ENCODE data around the gene KRT86. TPM values are rescaled to one million over a fixed set of nuclear protein-coding genes. Genes with fewer than 3 reads are reported as not detected.

The KRT86 gene
- total and polyA plus RNA-seq, 2 of the 13 experiments (the other 11 are each of a cell fraction or from before 2014, with no cell fraction given), result not detected

DNA sequence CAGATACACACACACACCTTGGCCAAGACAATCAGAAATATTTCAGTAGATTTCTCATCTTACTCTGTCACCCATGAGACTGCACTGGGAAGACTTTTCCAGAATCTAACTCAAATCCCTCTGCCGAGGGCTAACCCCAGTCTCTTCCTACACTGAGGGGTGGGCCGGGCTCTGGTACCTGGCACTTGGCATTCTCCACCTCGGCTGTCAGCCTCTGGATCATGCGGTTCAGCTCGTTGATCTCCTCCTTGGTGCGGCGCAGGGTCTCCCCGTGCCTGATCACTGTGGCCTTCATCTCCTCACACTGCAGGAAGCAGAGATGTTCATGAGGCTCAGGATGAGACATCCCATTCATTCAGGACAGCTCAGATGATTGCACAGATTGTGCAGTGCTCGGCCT, 41.8 kb downstream of the KRT86 start (continued):
- TF ChIP-seq, protein P1, sequence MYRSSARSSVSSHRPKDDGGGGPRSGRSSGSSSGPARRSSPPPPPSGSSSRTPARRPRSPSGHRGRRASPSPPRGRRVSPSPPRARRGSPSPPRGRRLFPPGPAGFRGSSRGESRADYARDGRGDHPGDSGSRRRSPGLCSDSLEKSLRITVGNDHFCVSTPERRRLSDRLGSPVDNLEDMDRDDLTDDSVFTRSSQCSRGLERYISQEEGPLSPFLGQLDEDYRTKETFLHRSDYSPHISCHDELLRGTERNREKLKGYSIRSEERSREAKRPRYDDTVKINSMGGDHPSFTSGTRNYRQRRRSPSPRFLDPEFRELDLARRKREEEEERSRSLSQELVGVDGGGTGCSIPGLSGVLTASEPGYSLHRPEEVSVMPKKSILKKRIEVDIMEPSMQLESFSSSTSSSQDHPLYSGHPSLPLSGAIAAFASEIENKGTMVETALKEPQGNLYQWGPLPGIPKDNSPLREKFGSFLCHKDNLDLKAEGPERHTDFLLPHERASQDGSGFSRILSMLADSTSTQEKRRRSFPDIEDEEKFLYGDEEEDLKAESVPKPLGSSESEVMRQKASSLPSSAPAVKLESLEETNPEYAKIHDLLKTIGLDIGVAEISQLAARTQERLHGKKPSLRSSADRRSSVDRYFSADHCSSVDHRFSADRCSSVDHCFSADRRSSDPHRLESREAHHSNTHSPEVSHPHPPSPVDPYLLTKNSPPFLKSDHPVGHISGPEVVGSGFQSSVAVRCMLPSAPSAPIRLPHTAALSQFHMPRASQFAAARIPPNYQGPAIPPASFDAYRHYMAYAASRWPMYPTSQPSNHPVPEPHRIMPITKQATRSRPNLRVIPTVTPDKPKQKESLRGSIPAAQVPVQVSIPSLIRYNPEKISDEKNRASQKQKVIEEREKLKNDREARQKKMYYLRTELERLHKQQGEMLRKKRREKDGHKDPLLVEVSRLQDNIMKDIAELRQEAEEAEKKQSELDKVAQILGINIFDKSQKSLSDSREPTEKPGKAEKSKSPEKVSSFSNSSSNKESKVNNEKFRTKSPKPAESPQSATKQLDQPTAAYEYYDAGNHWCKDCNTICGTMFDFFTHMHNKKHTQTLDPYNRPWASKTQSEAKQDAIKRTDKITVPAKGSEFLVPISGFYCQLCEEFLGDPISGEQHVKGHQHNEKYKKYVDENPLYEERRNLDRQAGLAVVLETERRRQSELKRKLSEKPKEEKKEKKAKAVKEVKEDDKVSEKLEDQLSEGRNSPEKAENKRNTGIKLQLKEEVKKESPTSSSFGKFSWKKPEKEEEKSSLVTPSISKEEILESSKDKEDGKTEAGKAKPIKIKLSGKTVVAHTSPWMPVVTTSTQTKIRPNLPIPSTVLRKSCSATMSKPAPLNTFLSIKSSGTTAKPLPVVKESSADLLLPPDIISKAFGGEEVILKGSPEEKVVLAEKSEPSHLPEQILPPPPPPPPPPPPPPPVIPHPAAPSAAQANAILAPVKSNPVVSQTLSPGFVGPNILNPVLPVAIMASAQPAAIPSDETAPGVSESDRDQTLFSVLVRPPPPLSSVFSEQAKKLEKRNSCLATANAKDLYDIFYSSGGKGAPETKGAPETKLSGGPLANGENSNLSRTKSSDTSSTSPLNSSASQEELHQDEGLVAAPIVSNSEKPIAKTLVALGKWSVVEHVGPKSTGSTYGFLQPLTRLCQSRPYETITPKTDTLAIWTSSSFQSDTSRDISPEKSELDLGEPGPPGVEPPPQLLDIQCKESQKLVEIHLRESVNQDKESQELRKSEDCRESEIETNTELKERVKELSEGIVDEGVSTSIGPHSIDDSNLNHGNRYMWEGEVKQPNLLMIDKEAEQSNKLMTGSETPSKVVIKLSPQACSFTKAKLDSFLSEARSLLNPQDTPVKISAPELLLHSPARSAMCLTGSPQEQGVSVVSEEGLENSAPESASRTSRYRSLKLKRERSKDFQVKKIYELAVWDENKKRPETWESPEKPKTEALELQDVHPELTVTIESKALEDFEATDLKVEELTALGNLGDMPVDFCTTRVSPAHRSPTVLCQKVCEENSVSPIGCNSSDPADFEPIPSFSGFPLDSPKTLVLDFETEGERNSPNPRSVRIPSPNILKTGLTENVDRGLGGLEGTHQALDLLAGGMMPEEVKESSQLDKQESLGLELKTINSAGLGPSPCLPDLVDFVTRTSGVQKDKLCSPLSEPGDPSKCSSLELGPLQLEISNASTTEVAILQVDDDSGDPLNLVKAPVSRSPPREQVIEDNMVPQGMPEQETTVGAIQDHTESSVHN (CRISPR knock-in tag; IDR thresholded peaks at IDR 0.05), result no peak
- TF ChIP-seq, protein P2, sequence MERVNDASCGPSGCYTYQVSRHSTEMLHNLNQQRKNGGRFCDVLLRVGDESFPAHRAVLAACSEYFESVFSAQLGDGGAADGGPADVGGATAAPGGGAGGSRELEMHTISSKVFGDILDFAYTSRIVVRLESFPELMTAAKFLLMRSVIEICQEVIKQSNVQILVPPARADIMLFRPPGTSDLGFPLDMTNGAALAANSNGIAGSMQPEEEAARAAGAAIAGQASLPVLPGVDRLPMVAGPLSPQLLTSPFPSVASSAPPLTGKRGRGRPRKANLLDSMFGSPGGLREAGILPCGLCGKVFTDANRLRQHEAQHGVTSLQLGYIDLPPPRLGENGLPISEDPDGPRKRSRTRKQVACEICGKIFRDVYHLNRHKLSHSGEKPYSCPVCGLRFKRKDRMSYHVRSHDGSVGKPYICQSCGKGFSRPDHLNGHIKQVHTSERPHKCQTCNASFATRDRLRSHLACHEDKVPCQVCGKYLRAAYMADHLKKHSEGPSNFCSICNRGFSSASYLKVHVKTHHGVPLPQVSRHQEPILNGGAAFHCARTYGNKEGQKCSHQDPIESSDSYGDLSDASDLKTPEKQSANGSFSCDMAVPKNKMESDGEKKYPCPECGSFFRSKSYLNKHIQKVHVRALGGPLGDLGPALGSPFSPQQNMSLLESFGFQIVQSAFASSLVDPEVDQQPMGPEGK (CRISPR knock-in tag; IDR thresholded peaks at IDR 0.05), result no peak
- no peak for TF ChIP-seq ZNF550 (CRISPR knock-in tag; IDR thresholded peaks at IDR 0.05; ENCODE audit: borderline replicate concordance)
- no peak for TF ChIP-seq NFKB2 (CRISPR knock-in tag; IDR thresholded peaks at IDR 0.05; ENCODE audit: borderline replicate concordance)
- TF ChIP-seq, protein P3, sequence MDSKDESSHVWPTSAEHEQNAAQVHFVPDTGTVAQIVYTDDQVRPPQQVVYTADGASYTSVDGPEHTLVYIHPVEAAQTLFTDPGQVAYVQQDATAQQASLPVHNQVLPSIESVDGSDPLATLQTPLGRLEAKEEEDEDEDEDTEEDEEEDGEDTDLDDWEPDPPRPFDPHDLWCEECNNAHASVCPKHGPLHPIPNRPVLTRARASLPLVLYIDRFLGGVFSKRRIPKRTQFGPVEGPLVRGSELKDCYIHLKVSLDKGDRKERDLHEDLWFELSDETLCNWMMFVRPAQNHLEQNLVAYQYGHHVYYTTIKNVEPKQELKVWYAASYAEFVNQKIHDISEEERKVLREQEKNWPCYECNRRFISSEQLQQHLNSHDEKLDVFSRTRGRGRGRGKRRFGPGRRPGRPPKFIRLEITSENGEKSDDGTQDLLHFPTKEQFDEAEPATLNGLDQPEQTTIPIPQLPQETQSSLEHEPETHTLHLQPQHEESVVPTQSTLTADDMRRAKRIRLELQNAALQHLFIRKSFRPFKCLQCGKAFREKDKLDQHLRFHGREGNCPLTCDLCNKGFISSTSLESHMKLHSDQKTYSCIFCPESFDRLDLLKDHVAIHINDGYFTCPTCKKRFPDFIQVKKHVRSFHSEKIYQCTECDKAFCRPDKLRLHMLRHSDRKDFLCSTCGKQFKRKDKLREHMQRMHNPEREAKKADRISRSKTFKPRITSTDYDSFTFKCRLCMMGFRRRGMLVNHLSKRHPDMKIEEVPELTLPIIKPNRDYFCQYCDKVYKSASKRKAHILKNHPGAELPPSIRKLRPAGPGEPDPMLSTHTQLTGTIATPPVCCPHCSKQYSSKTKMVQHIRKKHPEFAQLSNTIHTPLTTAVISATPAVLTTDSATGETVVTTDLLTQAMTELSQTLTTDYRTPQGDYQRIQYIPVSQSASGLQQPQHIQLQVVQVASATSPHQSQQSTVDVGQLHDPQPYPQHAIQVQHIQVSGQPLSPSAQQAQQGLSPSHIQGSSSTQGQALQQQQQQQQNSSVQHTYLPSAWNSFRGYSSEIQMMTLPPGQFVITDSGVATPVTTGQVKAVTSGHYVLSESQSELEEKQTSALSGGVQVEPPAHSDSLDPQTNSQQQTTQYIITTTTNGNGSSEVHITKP (CRISPR knock-in tag; IDR thresholded peaks at IDR 0.05; ENCODE audit: low read depth), result no peak
- TF ChIP-seq, protein P4, sequence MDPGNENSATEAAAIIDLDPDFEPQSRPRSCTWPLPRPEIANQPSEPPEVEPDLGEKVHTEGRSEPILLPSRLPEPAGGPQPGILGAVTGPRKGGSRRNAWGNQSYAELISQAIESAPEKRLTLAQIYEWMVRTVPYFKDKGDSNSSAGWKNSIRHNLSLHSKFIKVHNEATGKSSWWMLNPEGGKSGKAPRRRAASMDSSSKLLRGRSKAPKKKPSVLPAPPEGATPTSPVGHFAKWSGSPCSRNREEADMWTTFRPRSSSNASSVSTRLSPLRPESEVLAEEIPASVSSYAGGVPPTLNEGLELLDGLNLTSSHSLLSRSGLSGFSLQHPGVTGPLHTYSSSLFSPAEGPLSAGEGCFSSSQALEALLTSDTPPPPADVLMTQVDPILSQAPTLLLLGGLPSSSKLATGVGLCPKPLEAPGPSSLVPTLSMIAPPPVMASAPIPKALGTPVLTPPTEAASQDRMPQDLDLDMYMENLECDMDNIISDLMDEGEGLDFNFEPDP (CRISPR knock-in tag; conservative IDR thresholded peaks at IDR 0.05), result no peak
- no peak for TF ChIP-seq HNRNPLL (IDR thresholded peaks at IDR 0.05; ENCODE audit: low read depth, low read length, poor library complexity, severe bottlenecking)
- TF ChIP-seq HMGA1 (CRISPR knock-in tag; conservative IDR thresholded peaks at IDR 0.05), result no peak
- TF ChIP-seq, protein P5, sequence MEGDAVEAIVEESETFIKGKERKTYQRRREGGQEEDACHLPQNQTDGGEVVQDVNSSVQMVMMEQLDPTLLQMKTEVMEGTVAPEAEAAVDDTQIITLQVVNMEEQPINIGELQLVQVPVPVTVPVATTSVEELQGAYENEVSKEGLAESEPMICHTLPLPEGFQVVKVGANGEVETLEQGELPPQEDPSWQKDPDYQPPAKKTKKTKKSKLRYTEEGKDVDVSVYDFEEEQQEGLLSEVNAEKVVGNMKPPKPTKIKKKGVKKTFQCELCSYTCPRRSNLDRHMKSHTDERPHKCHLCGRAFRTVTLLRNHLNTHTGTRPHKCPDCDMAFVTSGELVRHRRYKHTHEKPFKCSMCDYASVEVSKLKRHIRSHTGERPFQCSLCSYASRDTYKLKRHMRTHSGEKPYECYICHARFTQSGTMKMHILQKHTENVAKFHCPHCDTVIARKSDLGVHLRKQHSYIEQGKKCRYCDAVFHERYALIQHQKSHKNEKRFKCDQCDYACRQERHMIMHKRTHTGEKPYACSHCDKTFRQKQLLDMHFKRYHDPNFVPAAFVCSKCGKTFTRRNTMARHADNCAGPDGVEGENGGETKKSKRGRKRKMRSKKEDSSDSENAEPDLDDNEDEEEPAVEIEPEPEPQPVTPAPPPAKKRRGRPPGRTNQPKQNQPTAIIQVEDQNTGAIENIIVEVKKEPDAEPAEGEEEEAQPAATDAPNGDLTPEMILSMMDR (CRISPR knock-in tag; IDR thresholded peaks at IDR 0.05), result no peak
- no peak for TF ChIP-seq ZNF619 (CRISPR knock-in tag; IDR thresholded peaks at IDR 0.05)

Measured in HepG2 (cell line).